ENCODE results near the gene SYNDIG1L.

- TF ChIP-seq CTCF (conservative IDR thresholded peaks at IDR 0.05 in 1 of 2, IDR thresholded peaks at IDR 0.05 in 1 of 2; ENCODE audit: extremely low read depth in 1 of 2, insufficient read depth in 1 of 2, low read depth in 1 of 2, low read length in 2 of 2) = no peak
- no peak for TF ChIP-seq EZH2 (IDR thresholded peaks at IDR 0.05; ENCODE audit: borderline replicate concordance, low read length)
Measured at GRCh38 chr14:74409441-74409840, 16.6 kb downstream of the SYNDIG1L start.
